C1 segment of cervical spinal cord (tissue), 14 donors: ENCODE results near the gene TROAP.
A peak's percentile ranks its signal among the peaks of the same experiment; 100 is the strongest.
"Not testable (repeated sequence)": the region's sequence is repeated elsewhere in the genome, so short reads cannot be mapped to it uniquely, and the experiment has no call there.

Experiments used
- DNase-seq, 14 donors: peaks; one replicate each; lab custom pipeline; 2025; lab: John Stamatoyannopoulos, UW

The TROAP gene

GRCh38 chr12:49294804-49295081, 28.3 kb upstream of the TROAP start:
- no peak for DNase-seq

- no peak for DNase-seq
These were observed 27.7 kb upstream of the TROAP start, which contains the start of gene PRPH for GRCh38 chr12:49295082-49295936. Gene PRPH (plus strand): TSS chr12:49295147. CDS start chr12:49295201, 54 bp downstream.

GRCh38 chr12:49296034-49296835, 26.8 kb upstream of the TROAP start:
- DNase-seq, result no peak

GRCh38 chr12:49296836-49297694, 26.0 kb upstream of the TROAP start:
- peak in 1 of 14 donors; percentile 3 for DNase-seq

GRCh38 chr12:49297695-49298060, 25.4 kb upstream of the TROAP start:
- DNase-seq, result no peak

GRCh38 chr12:49298160-49298559, 24.9 kb upstream of the TROAP start:
- no peak for DNase-seq

GRCh38 chr12:49301760-49302159, 21.3 kb upstream of the TROAP start:
- DNase-seq, result no peak

GRCh38 chr12:49304161-49304560, 18.9 kb upstream of the TROAP start:
- DNase-seq, result no peak

- no peak for DNase-seq
These were observed 17.1 kb upstream of the TROAP start for GRCh38 chr12:49305762-49306510.

GRCh38 chr12:49309386-49309785, 13.7 kb upstream of the TROAP start:
- DNase-seq, result no peak

- not testable (repeated sequence) for DNase-seq
These were observed 12.5 kb upstream of the TROAP start for GRCh38 chr12:49310451-49311000.

GRCh38 chr12:49314811-49315210, 8.2 kb upstream of the TROAP start:
- no peak for DNase-seq

- not testable (repeated sequence) for DNase-seq
These were observed 5.9 kb upstream of the TROAP start for GRCh38 chr12:49317118-49317517.

GRCh38 chr12:49320411-49321103, 2.5 kb upstream of the TROAP start:
- DNase-seq, result not testable (repeated sequence)

- DNase-seq, result no peak
These were observed 718 bp upstream of the TROAP start for GRCh38 chr12:49322367-49322707.

- no peak for DNase-seq
These were observed 556 bp downstream of the TROAP start for GRCh38 chr12:49323524-49324097.

GRCh38 chr12:49325606-49326005, 2.6 kb downstream of the TROAP start:
- DNase-seq, result no peak

GRCh38 chr12:49327368-49327767, 4.3 kb downstream of the TROAP start:
- DNase-seq, result no peak

- no peak for DNase-seq
These were observed 4.8 kb downstream of the TROAP start for GRCh38 chr12:49327887-49328286.

- no peak for DNase-seq
These were observed 5.8 kb downstream of the TROAP start for GRCh38 chr12:49328816-49329215.
